Measurements from ENCODE around the gene PODXL2.
"Not testable (repeated sequence)": the region's sequence is repeated elsewhere in the genome, so short reads cannot be mapped to it uniquely, and the experiment has no call there.

PODXL2 gene

GRCh38 chr3:127630811-127631714 lies 2.1 kb downstream of the PODXL2 start:
- DNase-seq: no peak

- no peak for DNase-seq
These were observed 3.2 kb downstream of the PODXL2 start for GRCh38 chr3:127632035-127632820.

GRCh38 chr3:127634653-127635052 lies 5.7 kb downstream of the PODXL2 start:
- DNase-seq: no peak

GRCh38 chr3:127637546-127637945 lies 8.6 kb downstream of the PODXL2 start:
- peak; percentile 19 for DNase-seq

GRCh38 chr3:127637971-127638370 lies 9.0 kb downstream of the PODXL2 start:
- DNase-seq: no peak

- no peak for DNase-seq
These were observed 10.4 kb downstream of the PODXL2 start for GRCh38 chr3:127639173-127640041.

GRCh38 chr3:127640042-127640355 lies 11.0 kb downstream of the PODXL2 start:
- DNase-seq: no peak

GRCh38 chr3:127644641-127645370 lies 15.8 kb downstream of the PODXL2 start:
- no peak for DNase-seq

- no peak for DNase-seq
These were observed 16.5 kb downstream of the PODXL2 start for GRCh38 chr3:127645371-127646015.

GRCh38 chr3:127646501-127647046 lies 17.6 kb downstream of the PODXL2 start:
- no peak for DNase-seq

- no peak for DNase-seq
These were observed 18.3 kb downstream of the PODXL2 start for GRCh38 chr3:127647166-127647844.

- DNase-seq: no peak
These were observed 18.8 kb downstream of the PODXL2 start for GRCh38 chr3:127647845-127648204.

GRCh38 chr3:127650236-127650635 lies 21.3 kb downstream of the PODXL2 start:
- no peak for DNase-seq

- no peak for DNase-seq
These were observed 22.7 kb downstream of the PODXL2 start for GRCh38 chr3:127651516-127652172.

GRCh38 chr3:127652246-127652995 lies 23.4 kb downstream of the PODXL2 start:
- DNase-seq: peak; percentile 65

GRCh38 chr3:127654374-127654773 lies 25.4 kb downstream of the PODXL2 start:
- DNase-seq: no peak

GRCh38 chr3:127654993-127655392 lies 26.0 kb downstream of the PODXL2 start:
- not testable (repeated sequence) for DNase-seq

GRCh38 chr3:127655641-127656040 lies 26.7 kb downstream of the PODXL2 start:
- no peak for DNase-seq

- DNase-seq: no peak
These were observed 27.9 kb downstream of the PODXL2 start for GRCh38 chr3:127656906-127657305.

GRCh38 chr3:127658234-127658633 lies 29.2 kb downstream of the PODXL2 start:
- DNase-seq: no peak

Measured in CD4-positive, alpha-beta T cell treated with Interleukin-17A for 4 hours (primary cell).